GM21717 (cell line): ENCODE measurements around the gene TCN2.
"Not testable (repeated sequence)": the region's sequence is repeated elsewhere in the genome, so short reads cannot be mapped to it uniquely, and the experiment has no call there.

ENCODE experiments used
- ATAC-seq: cut with Tn5 transposase; IDR thresholded peaks from one replicate; pipeline ENCODE4 v1.9.1; 2021; ENCODE audit warnings: mild to moderate bottlenecking, moderate library complexity; ENCODE audit not compliant: unreplicated experiment

Gene TCN2

DNA sequence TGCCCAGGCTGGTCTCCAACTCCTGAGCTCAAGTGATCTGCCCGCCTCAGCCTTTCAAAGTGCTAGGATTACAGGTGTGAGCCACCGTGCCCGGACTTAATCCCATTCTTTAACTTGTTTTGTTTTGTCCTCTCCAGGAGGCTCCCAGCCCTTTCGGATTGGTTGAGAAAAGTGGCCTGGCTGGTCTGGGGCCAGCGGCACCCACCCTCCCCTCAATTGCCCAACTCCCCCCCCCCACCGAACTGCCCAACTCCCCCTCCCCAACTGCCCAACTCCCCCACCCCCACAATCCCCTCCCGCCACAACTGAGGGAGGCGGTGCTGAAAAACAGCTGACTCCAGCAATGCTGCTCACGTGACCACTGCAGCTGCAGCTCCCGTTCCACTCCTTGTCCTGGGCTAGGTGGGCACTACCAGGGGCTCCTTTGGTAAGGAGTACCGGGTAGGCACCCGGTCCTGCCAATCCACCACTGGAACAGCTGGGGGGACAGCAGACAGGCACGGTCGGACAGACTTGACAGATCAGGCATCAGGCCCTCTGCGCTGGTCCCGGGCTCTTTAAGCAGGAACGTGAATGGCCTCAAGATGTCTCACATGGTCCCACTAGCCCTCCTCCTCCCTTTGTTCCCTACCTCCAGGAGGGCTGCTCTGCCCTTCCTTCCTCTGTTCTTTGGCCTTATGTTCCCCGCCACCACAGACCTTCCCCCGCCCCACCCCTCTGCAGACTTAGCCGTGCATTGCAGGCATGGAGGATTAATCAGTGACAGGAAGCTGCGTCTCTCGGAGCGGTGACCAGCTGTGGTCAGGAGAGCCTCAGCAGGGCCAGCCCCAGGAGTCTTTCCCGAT, at the start of gene TCN2:
TCN2 (plus strand) TSS at position 720 of the 845 bp plus-strand sequence. CDS start 158 bp downstream, outside the sequence.
- no peak for ATAC-seq

DNA sequence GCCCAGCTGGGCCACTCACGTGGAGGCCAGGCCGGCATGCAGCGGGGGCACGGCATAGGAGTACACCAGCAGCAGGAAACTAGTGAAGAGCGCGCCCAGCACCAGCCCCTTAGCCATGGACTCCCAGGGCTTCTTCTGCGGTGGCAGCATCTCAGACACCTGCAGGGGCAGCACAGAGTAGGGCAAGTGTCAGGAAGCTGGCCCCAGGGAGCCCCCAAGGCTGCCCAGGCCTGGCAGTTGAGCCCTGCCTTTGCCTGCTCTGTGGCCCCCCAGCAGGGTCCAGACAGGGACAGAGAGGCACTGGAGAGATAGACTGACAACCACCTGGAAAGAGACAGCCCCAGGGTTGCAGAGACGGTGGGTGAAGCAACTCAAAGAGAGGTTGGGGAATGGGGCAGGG, 49.7 kb upstream of the TCN2 start:
- ATAC-seq = no peak

DNA sequence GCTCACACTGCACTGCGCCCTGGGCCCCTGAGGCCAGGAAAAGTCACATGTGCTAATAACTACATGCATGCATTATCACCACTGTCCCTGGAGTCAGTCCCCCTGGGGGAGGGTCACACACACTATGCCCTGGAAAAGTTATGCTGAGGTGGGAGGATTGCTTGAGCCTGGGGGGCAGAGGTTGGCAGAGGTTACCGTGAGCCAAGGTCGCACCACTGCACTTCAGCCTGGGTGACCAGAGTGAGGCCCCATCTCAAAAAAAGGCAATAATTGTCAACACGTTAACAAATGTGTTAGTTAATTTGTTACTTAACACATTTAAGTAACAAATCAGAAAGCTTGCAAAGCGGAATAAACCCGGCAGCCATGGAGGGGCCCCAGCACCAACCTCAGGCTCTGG, 47.1 kb upstream of the TCN2 start:
- no peak for ATAC-seq

DNA sequence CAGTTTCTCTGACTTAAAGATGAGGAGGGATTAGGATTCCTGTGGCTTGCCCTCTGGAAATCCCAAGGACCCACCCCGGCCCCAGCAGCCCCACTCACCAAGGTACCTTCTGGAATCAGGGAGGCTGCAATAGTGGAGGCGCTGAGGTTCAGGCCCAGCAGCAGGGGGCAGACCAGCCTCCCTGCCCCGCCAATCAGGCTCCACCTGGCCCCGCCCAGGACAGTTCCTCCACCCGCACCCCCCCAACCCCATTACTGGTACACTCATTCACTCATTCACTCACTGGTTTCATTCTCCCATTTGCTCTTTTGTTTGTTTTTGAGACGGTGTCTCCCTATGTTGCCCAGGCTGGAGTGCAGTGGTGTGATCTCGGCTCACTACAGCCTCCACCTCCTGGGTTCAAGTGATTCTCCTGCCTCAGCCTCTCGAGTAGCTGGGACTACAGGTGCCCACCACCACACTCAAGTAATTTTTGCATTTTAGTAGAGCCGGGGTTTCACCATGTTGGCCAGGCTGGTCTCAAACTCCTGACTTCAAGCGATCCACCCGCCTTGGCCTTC, 46.3 kb upstream of the TCN2 start:
- ATAC-seq = not testable (repeated sequence)

DNA sequence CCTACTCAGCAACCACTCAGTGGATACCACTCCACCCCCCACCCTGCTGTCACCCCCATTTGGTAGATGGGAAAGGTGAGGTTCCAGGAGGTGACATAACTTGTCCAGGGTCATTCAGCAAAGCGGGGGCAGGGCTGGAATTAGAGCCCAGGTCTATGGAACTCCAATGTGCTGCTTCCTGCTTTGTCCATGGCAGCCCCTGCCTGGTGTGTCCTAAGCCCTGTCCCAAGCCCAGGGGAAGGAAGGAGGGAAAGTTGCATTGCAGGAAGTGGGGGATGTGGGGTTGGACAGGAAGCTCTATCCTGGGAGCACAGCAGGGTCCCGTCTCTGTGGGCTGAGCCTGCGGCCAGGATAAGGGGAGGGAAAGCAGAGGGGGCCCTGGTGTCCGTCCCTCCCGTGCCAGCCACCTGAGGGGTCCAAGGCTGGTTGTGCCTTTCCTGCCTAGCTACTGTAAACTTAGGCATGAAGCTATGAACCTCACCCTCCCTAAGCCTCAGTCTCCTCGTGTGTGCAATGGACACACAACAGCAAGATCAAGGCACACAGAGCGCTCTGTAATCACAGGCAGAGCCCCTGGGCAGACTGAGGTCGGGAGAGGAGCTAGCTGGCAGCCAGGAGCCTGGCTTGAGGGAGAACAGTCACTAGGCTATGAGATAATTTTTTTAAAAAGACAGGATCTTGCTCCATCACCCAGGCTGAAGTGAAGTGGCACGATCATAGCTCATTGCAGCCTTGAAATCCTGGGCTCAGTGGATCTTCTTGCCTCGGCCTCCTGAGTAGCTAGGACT, 45.4 kb upstream of the TCN2 start:
- ATAC-seq = no peak

DNA sequence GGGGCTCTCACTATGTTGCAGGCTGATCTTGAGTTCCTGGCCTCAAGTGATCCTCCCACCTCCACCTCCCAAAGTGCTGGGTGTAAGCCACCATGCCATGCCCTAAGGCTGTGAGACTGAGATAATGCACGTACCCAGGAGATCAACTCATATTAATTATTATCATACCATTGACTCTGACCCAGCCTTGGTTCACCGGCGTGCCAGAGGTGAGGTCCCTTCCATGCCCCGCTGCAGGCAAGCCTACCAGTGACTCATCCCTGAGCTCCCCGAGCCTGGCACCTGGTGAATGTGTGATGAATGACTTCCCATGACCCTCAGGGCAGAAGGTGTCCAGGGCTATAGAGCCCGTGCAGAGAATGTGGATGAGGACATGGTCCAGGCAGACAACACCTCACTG, 44.6 kb upstream of the TCN2 start:
- ATAC-seq = no peak

GRCh38 chr22:30564045-30564760, 42.8 kb upstream of the TCN2 start:
- no peak for ATAC-seq

GRCh38 chr22:30564761-30565119, 42.2 kb upstream of the TCN2 start:
- ATAC-seq = no peak

DNA sequence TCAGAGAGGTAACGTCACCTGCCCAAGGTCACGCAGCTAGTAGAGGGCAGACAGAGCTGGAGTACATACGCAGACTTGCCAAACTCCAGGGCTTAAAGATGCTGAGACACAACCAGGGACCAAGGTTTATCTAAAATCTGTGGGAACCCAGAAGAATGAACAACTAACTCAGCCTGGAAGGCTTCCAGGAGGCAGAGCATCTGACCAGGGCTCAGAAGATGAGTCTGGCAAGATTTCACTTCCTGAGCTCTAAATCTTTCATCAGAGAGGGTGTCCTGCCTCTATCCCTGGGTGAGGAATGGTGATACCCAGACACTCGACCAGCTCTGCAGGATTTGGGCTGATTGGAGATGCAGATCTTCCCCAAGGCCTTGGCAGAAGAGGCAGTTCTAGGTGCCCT, 41.6 kb upstream of the TCN2 start:
- ATAC-seq = no peak

- ATAC-seq = no peak
These were observed 40.8 kb upstream of the TCN2 start for GRCh38 chr22:30566125-30566524.

GRCh38 chr22:30567277-30567676, 39.7 kb upstream of the TCN2 start:
- not testable (repeated sequence) for ATAC-seq

- ATAC-seq = no peak
These were observed 38.7 kb upstream of the TCN2 start for GRCh38 chr22:30568137-30568805.

DNA sequence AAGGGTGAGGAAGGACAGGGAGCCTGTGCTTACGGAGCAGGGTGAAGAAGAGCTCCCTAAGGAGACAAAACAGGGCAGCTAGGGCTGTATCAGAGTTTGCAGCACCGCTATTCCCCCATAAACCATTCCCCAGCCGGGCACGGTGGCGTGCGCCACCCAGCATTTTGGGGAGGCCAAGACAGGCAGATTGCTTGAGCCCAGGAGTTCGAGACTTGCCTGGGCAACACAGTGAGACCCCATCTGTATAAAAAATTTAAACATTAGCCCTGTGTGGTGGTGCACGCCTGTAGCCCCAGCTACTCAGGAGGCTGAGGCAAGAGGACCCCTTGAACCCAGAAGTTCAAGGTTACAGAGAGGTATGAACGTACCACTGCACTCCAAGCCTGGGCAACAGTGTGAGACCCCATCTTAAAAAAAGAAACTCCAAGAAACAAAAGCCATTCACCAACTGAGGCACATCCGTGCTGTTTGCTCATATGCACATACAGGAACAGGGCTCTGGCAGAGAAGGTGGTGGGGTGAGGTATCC, 37.2 kb upstream of the TCN2 start:
- no peak for ATAC-seq

DNA sequence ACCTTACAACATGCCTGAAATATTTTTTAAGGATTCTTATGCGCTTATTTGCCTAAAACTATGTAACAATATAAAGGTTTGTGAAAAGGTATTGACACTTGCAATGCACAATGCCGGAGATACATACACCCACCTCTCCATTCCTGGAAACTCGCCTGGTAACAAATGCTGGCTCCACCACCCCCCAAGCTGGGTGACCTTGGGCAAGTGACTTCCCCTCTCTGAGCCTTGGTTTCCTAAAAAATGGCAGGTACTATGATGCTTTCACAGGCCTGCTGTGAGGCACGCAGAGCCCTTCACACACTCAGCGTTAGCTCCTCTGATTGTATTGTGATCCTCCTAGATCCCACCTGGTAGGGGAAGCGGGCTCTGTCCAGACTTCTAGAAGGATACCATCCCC, 34.8 kb upstream of the TCN2 start:
- no peak for ATAC-seq

GRCh38 chr22:30572840-30573593, 34.0 kb upstream of the TCN2 start:
- no peak for ATAC-seq

DNA sequence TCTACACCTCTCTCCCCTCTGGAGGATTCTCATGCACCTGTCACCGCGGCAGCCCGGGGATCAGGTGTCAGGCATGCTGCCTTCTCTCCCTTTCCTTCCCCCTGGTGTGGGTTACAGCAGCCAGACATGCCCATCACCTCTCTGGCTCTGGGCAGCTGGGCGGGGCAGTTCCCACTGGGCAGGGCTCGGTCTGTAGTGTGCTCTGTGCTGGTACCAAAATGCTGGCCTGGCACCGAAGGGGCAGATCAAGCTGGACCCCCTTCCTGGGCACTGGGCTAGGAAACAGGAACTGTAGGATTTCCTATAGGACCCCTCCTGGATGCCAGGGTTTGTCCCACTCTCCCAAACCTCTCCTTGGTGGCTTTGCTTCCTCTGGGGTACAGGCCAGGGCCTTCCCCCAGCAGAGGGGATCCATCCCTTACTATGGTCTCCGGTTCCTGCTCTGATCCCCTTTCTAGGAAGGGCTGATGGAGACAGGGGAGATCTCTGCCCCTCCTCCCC, 33.3 kb upstream of the TCN2 start:
- ATAC-seq = no peak

DNA sequence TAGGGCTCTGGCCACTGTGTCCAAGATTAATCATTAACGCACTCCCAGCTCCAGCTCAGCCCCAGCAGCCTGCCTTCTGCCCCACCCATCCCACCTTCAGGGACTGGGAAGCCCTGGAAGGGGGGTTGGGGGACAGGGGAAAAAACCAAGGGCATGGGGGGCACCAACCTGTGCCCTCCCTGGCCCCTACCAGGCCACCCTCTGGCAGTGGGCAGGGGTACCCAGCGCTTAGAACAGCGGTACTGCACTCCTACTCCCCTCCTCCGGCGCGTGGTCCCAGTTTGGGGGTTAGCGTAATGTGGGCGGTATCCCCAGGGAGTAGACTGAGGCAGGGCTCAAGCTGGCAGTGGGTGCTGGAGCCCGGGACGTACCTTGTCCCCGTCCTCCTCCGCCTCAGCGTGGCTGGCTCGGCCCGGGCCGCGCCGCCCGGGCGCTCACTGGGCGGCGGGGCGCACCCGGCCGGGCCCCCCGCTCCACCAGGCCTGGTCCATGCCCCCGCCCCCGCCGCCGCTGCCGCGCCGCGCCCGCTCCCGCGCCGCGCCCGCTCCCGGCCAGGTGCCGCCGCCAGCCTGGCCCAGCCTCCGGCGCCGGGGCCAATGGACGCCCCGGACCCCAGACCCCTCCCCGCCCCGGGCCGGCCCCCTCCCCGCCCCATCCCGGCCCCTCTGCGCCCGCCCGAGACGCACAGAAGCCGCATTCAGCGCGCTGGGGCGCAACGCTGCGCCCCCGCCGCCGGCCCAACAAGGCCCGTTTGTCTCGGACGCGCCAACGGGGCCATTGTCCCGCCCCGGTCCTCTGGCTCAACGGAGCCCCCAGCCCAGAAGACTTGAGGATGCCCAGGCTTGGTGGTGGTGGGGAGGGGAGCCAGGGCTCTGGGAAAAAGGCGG, 32.6 kb upstream of the TCN2 start, which contains the start of gene GAL3ST1:
GAL3ST1 (minus strand) TSS at position 571 of the 887 bp plus-strand sequence. CDS start 17,273 bp downstream, outside the sequence.
- ATAC-seq = no peak

DNA sequence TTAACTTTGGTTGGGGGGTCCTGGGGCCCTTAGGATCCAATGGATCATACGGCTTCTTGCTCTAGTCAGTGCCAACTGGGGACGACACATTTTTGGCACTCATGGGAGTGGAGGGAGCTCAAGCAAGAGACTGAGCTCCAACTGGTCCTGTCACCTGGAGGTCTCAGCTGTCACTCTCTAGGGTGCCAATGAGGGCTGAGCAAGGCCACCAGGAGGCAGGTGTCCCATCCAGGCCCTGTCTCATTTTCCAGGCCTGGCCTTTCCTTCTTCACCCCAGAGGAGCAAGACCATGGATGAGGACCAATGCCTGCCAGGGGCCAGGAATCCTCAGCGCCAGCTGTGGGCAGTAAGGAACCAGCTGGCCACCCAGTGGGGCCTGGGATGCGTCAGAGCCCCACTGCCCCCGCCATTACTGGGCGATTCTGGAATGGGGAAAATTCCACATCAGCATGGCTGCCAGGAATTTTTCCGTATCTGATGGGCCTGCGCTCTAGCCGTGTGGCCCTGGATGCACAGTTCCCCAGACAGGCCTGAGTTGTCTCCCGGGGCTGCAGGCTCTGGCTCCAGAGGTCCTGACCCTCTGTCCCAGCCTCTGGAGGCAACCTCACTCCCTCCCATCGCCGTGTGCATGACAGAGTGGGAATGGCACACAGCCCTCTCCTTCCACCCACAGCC, 31.8 kb upstream of the TCN2 start:
- ATAC-seq = no peak
